Stimulated activated CD8-positive, alpha-beta memory T cell treated with anti-CD3 and anti-CD28 coated beads, Interleukin-7, amount 100 ng/mL, for 48 hours (primary cell): Measurements from ENCODE around the gene OR2A42.
"Not testable (repeated sequence)": the region's sequence is repeated elsewhere in the genome, so short reads cannot be mapped to it uniquely, and the experiment has no call there.

Source experiments
- DNase-seq, 2 donors: peaks; one replicate each; pipeline ENCODE4 v3.0.0-alpha.2; 2020; ENCODE audit warnings: low read depth in 1 of 2; ENCODE audit errors: extremely low read depth in 1 of 2

Gene OR2A42

DNA sequence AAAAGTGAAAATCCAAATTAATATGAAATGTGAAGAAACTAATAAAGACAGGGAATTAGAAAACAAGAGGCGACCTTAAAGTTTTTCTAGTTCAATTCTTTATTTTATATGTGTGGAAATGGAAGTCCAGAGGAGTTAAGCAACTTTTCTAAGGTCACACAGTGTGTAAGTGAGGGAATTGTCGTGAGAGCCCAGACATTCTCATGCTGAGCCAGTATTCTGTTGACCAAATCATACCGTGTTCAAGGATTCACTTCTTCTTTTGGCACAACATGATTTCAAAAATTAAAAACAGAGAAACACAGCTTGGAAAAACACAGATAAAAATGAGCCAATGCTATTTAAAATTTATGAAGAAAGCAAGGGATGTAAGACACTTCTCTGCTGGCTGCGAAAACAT, 12.5 kb downstream of the OR2A42 start:
- DNase-seq: not testable (repeated sequence)

- DNase-seq: not testable (repeated sequence)
Observed at GRCh38 chr7:144223675-144224074, 15.7 kb downstream of the OR2A42 start.

DNA sequence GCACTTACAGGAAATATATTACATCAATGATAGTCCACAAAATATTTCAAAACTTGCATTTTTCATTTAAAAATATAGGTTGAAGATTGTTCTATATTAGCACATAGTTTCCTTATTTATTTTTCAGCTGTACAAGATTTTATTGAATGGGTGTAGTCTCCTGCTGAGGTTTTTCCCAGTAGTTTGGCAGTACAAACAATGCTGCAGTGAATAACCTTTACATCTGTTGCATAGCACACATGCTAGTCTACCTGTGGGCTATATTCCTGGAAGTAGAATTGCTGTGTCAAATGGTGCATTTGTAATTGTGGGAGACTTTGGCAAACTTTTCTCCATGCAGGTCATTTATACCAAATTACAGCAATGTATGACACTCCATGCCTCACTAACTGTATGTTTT, 18.9 kb downstream of the OR2A42 start:
- DNase-seq: not testable (repeated sequence)

DNA sequence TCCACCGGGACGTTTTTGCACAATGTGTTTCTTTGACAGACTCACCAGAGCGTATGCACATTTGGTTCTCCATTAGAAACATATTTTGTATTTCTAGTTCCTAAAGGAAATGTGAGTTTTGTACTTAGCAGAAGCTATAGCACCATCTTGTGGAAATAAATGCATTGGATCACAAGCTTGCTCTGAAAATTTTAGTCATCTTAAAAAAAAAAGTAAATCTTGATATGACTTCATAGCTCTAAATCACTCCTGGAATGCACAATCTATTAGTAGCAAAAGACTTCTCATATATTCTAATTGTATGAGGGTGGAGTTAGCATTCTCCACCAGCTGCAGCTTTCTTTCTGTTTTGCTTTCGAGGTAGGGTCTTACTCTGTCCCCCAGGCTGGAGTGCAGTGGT, 20.3 kb downstream of the OR2A42 start:
- not testable (repeated sequence) for DNase-seq

DNA sequence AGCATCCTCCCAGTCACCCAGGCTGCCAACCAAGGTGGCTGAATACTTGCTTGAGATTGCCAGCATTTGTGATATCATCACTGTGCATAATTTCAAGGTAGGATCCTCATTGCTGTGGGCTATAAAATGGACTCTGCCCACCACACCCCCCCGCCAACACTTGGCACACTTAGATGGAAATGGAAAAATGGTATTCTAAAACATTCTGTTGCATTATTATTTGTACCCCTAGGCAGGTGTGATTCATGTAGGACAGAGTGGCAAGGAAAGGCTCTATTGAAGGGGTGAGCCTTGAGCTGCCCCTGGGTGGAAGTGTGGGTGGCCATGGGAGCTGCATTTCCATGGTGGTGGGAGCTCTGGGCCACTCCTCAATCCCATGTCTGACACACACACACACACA, 20.8 kb downstream of the OR2A42 start:
- DNase-seq: not testable (repeated sequence)

DNA sequence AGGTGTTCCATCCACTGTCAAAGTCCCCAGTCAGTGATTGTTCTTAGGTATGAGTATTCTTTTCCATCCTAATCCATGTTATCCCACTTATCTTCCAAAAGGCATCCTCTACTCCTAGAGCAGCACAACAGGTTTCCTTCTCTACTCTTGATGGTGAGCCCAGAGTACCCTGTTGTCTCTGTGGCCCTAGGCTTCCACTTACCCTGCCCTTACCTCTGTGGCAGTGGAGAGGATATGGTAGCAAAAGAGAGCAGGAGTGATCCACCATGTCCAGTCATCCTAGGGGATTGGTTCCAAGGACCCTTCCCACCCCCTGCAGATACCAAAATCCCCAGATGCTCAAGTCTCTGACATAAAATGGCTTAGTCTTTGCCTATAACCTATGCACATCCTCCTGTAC, 22.2 kb downstream of the OR2A42 start:
- not testable (repeated sequence) for DNase-seq

DNA sequence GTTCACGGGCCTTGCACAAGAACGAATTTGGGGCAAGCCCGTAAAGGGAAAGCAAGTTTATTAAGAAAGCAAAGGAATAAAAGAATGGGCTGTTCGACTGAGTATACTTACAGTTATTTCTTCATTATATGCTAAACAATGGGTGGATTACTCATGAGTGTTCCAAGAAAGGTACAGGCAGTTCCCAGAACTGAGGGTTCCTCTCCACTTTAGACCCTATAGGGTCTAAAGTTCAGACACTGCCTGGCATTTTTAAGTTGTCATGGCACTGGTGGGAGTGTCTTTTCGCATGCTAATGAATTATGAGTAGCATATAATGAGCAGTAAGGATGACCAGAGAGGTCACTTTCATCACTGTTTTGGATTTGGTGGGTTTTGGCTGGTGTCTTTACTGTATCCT, 34.1 kb downstream of the OR2A42 start:
- not testable (repeated sequence) for DNase-seq

DNA sequence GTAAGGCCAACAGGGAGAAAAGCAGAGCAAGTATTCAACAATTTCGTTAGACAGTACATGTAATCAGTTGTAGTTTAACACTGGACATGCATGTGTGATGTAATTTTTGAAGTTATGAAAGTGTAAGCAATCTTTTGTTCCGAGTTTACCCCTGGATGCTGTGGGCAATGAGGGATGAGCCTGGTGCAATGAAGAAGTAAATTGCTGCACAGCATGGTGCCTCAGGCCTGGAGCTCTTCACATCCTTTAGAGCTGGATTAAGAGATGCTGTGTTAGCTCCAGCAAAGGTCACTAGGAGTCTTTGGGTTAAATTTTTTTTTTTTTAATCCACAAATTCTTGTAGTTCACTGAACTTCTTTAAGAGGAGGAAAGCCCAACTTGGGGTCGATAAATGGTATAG, 36.3 kb downstream of the OR2A42 start:
- DNase-seq: not testable (repeated sequence)

- DNase-seq: not testable (repeated sequence)
Observed at GRCh38 chr7:144201978-144202377, 37.4 kb downstream of the OR2A42 start.

GRCh38 chr7:144198934-144199333, 40.5 kb downstream of the OR2A42 start:
- DNase-seq: not testable (repeated sequence)

DNA sequence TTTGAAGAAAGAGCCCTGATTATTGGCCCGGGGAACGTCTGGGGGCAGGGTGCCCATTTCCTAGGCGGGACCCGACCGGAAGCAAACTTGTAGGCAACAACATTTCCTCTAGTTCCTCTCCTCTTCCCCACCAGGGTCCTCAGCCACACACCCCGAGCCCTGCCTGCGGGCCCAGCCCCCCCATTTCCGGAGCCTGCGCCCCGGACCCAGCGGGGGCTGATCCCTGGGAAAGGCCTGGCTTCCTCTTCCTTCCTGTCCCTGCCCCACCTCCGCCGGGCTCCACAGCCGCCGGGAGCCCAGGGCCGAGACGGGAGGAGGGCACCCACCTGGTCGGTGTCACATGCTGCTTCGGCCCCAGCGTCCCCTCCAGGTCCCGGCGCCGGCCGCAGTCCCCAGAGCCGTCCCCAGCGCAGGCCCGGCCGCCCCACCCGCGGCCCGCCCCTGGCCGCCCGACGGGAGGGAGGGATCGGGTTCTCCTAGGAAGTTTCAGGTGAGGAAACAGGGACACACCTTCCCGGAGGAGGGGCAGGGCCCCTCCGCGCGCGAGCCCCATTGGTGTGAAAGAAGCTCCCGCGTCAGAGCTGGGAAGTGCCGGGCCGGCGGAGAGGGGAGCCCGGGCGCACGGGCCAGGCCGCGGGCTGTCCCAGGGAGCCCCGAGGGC, 44.1 kb downstream of the OR2A42 start, which contains the start of gene ARHGEF35:
TSS of gene ARHGEF35 (minus strand) at position 622 of the 661 bp plus-strand sequence. CDS start 7,450 bp downstream, outside the sequence.
- DNase-seq: not testable (repeated sequence)

GRCh38 chr7:144194453-144194852, 45.0 kb downstream of the OR2A42 start:
- not testable (repeated sequence) for DNase-seq

- DNase-seq: not testable (repeated sequence)
Observed at GRCh38 chr7:144193782-144194181, 45.6 kb downstream of the OR2A42 start.

DNA sequence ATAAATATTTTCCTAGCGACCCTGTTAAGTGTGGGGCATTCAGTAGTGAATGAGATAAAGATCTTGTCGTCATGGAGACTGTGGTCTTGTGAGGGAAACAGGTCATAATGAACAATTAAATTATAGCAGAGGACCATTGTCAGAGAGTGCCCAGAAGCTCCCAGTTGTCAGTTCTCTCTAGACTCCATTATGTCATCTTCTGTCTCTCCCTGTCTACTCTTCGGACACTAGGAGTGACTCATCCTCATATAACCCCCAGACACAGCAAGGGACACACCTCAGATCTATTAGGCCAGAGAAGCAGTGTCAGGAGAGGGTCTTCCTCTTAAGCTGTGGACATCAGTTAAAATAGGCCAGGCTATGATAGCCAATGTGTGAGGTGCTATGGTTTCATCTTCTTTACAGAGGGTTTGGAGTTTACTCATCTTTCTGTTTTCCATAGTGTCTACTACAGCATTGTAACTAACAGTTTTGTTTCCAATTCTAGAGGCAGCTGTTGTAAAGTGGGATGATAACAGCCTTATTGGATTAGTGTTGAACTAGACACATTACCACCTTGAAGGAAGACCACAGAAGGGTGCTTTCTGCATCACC, 50.7 kb downstream of the OR2A42 start:
- not testable (repeated sequence) for DNase-seq

DNA sequence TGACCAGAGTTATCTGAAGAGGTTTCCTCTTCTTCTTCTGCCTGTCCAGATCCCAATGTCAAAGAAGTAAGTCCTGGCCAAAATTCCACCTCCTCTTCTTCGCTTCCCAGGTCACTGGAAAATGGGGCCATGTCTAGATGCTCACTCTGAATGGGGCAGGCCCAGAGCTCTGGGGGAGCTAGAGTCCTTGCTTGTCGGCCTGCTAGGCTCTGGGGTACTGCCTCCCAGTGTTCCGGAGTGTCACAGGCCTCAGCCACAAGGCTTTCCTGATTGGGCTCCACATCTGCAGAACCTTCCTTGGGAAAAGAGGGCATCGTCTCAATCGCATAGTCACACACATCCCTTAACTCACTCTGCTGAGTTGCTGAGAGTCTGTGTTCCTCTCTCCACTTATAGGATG, 51.6 kb downstream of the OR2A42 start:
- not testable (repeated sequence) for DNase-seq

DNA sequence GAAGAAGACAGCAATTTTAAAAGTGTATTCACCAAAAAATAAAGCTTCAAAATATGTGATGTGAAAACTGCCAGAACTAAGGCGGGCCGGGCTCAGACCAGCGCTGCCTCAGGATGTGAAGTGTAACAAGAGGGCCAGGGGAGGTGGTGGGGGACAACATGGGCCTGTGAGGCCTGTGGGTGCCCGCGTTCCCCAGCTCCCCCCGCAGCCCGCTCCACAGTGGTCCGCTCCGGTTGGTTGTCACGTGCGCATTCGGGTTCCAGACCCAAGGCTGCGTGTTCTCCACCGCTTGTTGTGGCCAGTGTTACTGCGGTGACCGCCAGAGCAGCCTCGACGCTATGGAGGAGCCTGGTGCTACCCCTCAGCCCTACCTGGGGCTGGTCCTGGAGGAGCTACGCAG, 56.2 kb downstream of the OR2A42 start, which contains the start of gene CTAGE4:
TSS of gene CTAGE4 (plus strand) at position 301 of the 400 bp plus-strand sequence. CDS start at position 339, 38 bp downstream.
- not testable (repeated sequence) for DNase-seq

- DNase-seq: not testable (repeated sequence)
Observed at GRCh38 chr7:144179165-144179479, 60.3 kb downstream of the OR2A42 start.

DNA sequence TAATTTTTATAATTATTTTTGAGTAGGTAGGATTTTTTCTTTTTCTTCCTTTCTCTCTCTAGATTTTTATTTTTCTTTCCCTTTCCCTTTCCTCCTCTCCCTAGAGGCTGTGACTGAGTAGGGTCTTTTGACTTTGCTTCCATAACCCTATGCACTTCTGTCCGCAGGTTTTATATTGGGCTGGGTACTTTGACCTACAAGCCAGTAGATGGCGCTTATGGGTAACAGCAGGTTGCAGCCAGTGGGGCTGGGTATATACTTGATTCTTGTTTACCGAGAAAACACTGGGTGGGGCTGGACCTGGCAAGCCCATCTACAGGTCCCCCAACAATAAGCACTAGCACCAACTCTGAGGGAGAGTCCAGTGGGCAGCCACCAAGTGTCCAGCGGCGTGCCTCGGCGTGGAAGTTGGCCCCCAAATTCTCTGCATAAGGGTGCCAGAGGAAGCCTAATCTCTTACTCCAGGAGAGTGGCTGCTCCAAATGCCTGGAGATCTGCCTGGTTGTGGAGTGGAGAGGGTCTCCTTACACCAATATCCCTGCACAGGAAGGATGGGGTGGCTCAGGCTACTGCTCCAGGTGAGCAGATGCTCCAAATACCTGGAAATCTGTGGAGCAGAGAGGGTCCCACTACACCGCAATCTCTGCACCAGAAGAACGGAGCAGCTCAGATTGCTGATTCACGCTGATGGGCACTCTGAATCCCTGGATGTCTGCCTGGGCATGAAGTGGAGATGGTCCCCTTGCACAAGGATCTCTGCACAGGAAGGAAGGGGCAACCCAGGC, 60.8 kb downstream of the OR2A42 start:
- DNase-seq: not testable (repeated sequence)
